H1 (cell line): ENCODE results near the gene ZRANB1. TPM values are rescaled to one million over a fixed set of nuclear protein-coding genes. Genes with fewer than 3 reads are reported as not detected.

ENCODE experiments used
- CTCF ChIA-PET: fragments of 300-600 bp; sonication (Branson Sonifier 250); formaldehyde crosslinking; loops from one replicate; lab custom pipeline; 2021; ENCODE audit not compliant: partially characterized antibody; lab: Charles Lee
- POLR2A ChIA-PET: fragments of 300-600 bp; sonication (Branson Sonifier 250); formaldehyde crosslinking; loops from one replicate; lab custom pipeline; 2021; ENCODE audit warnings: inconsistent platforms; ENCODE audit not compliant: partially characterized antibody; lab: Charles Lee
- DNase-seq, 2 experiments: peaks; one replicate each; pipeline versions ENCODE4 v3.0.0 to v3.0.0-alpha.2; 2010 to 2022; ENCODE audit warnings: low spot score in 2 of 2, low read depth in 1 of 2, mixed read lengths in 1 of 2
- FAIRE-seq: peaks from 2 replicates; lab custom pipeline; 2011; peaks lifted over from hg19 to GRCh38; lab: Jason Lieb, UNC
- H2AFZ ChIP-seq: 2 replicates; pipeline ENCODE4 v1.8.1; 2012; ENCODE audit warnings: low read length, inconsistent platforms
- H2AK5ac ChIP-seq: 2 replicates; pipeline ENCODE4 v1.6.1; 2013; ENCODE audit warnings: low read depth, low read length
- H2BK120ac ChIP-seq: replicated peaks from 2 replicates; pipeline ENCODE3; 2013; ENCODE audit warnings: low read depth, low read length, inconsistent platforms
- H2BK12ac ChIP-seq: 2 replicates; pipeline ENCODE4 v1.6.1; 2013; ENCODE audit warnings: low read depth, low read length
- H2BK15ac ChIP-seq: 2 replicates; pipeline ENCODE4 v1.6.1; 2013; ENCODE audit warnings: low read length
- H2BK20ac ChIP-seq: 2 replicates; pipeline ENCODE4 v1.6.1; 2013; ENCODE audit warnings: low read length
- H2BK5ac ChIP-seq: 2 replicates; pipeline ENCODE4 v1.6.1; 2013; ENCODE audit warnings: low read depth, low read length
- H3K14ac ChIP-seq: 2 replicates; pipeline ENCODE4 v1.6.1; 2013; ENCODE audit warnings: inconsistent platforms; ENCODE audit not compliant: insufficient read length
- H3K18ac ChIP-seq: 2 replicates; pipeline ENCODE4 v1.6.1; 2013; ENCODE audit warnings: low read length; ENCODE audit errors: extremely low read depth
- H3K23ac ChIP-seq: 2 replicates; pipeline ENCODE4 v1.6.1; 2013; ENCODE audit warnings: inconsistent platforms; ENCODE audit not compliant: insufficient read length
- H3K23me2 ChIP-seq: 2 replicates; pipeline ENCODE4 v1.6.1; 2013; ENCODE audit warnings: low read depth, low read length
- H3K27ac ChIP-seq: 2 replicates; pipeline ENCODE4 v1.6.1; 2011; ENCODE audit warnings: low read depth, low read length, inconsistent platforms
- H3K27me3 ChIP-seq, 4 experiments: replicated peaks in 1 of 4; 1 replicate in 1 of 4; 2 replicates in 3 of 4; pipeline versions ENCODE4 v1.6.1 to v1.8.1; 2011 to 2013; ENCODE audit warnings: low read length in 3 of 4, mild to moderate bottlenecking in 3 of 4, inconsistent platforms in 2 of 4, mixed read lengths in 2 of 4, moderate library complexity in 1 of 4; ENCODE audit not compliant: control insufficient read depth in 3 of 4, insufficient read depth in 3 of 4; ENCODE audit errors: extremely low read depth in 1 of 4
- H3K36me3 ChIP-seq, 4 experiments: 2 replicates each; pipeline versions ENCODE4 v1.6.1 to v1.8.1; 2011 to 2013; ENCODE audit warnings: mild to moderate bottlenecking in 4 of 4, low read length in 3 of 4, moderate library complexity in 2 of 4, control low read depth in 1 of 4, inconsistent platforms in 1 of 4; ENCODE audit not compliant: insufficient read depth in 4 of 4, control insufficient read depth in 2 of 4
- H3K4ac ChIP-seq: replicated peaks from 2 replicates; pipeline ENCODE3; 2013; ENCODE audit warnings: low read length, low read depth, mixed read lengths, inconsistent platforms; ENCODE audit not compliant: insufficient read length
- H3K4me1 ChIP-seq, 4 experiments: replicated peaks in 1 of 4; 1 replicate in 1 of 4; 2 replicates in 3 of 4; pipeline versions ENCODE4 v1.6.1 to v1.8.1; 2011 to 2013; ENCODE audit warnings: low read length in 3 of 4, inconsistent platforms in 2 of 4, mixed read lengths in 1 of 4; ENCODE audit not compliant: insufficient read depth in 4 of 4, control insufficient read depth in 3 of 4
- H3K4me2 ChIP-seq, 2 experiments: 2 replicates each; pipeline versions ENCODE4 v1.6.1 to v1.8.1; 2011 to 2013; ENCODE audit warnings: low read depth in 2 of 2, low read length in 2 of 2, control low read depth in 1 of 2, inconsistent platforms in 1 of 2, mild to moderate bottlenecking in 1 of 2; ENCODE audit not compliant: insufficient read depth in 1 of 2
- H3K4me3 ChIP-seq, 4 experiments: fragments of 200-600, 300-600 bp in 1 of 4; sonication (generic), shearing (Covaris generic), sonication (Bioruptor Twin) in 1 of 4; 2 replicates each; pipeline versions ENCODE4 v1.5.1 to v1.8.1; 2011 to 2016; ENCODE audit warnings: low read length in 4 of 4, low read depth in 3 of 4, control low read depth in 2 of 4, inconsistent platforms in 2 of 4, mild to moderate bottlenecking in 2 of 4, mixed read lengths in 1 of 4, moderate library complexity in 1 of 4; ENCODE audit not compliant: insufficient read depth in 2 of 4; ENCODE audit errors: extremely low read depth in 1 of 4
- H3K56ac ChIP-seq: replicated peaks from 2 replicates; pipeline ENCODE3; 2013; ENCODE audit warnings: low read depth, mild to moderate bottlenecking, mixed read lengths, low read length, inconsistent platforms; ENCODE audit not compliant: insufficient read length
- H3K79me1 ChIP-seq: 2 replicates; pipeline ENCODE4 v1.6.1; 2013; ENCODE audit warnings: low read depth, low read length, control low read depth
- H3K79me2 ChIP-seq, 2 experiments: 2 replicates each; pipeline versions ENCODE4 v1.6.1 to v1.8.1; 2012 to 2013; ENCODE audit warnings: low read length in 2 of 2, mild to moderate bottlenecking in 2 of 2, inconsistent platforms in 1 of 2; ENCODE audit not compliant: insufficient read depth in 2 of 2, control insufficient read depth in 1 of 2
- H3K9ac ChIP-seq, 4 experiments: replicated peaks in 1 of 4; 1 replicate in 1 of 4; 2 replicates in 3 of 4; pipeline versions ENCODE4 v1.6.1 to v1.8.1; 2011 to 2013; ENCODE audit warnings: low read depth in 3 of 4, low read length in 3 of 4, control low read depth in 2 of 4, mild to moderate bottlenecking in 2 of 4, moderate library complexity in 2 of 4, inconsistent platforms in 1 of 4; ENCODE audit errors: extremely low read depth in 1 of 4
- H3K9me3 ChIP-seq, 2 experiments: 2 replicates each; pipeline versions ENCODE4 v1.6.1 to v1.8.1; 2012 to 2013; ENCODE audit warnings: mild to moderate bottlenecking in 2 of 2, moderate library complexity in 2 of 2, control low read depth in 1 of 2, inconsistent platforms in 1 of 2, low read depth in 1 of 2, low read length in 1 of 2, mixed read lengths in 1 of 2; ENCODE audit not compliant: insufficient read depth in 2 of 2
- H4K20me1 ChIP-seq, 2 experiments: replicated peaks in 1 of 2; 2 replicates each; pipeline versions ENCODE3 to v1.8.1; 2011 to 2013; ENCODE audit warnings: inconsistent platforms in 2 of 2, low read length in 2 of 2, mild to moderate bottlenecking in 1 of 2; ENCODE audit not compliant: insufficient read depth in 2 of 2, control insufficient read depth in 1 of 2
- H4K5ac ChIP-seq: 2 replicates; pipeline ENCODE4 v1.6.1; 2013; ENCODE audit warnings: low read length, low read depth, mixed read lengths, inconsistent platforms; ENCODE audit not compliant: insufficient read length
- H4K8ac ChIP-seq: 2 replicates; pipeline ENCODE4 v1.8.0; 2013; ENCODE audit warnings: mild to moderate bottlenecking, moderate library complexity, low read length, inconsistent platforms; ENCODE audit not compliant: insufficient read depth; ENCODE audit errors: extremely low read depth
- H4K91ac ChIP-seq: replicated peaks from 2 replicates; pipeline ENCODE3; 2013; ENCODE audit warnings: low read length, mixed read lengths, inconsistent platforms; ENCODE audit not compliant: insufficient read length
- CTBP2 ChIP-seq: IDR thresholded peaks from 2 replicates; pipeline ENCODE4 v1.7.0; 2011; ENCODE audit warnings: borderline replicate concordance, mild to moderate bottlenecking, moderate library complexity, mixed read lengths, low read length; ENCODE audit not compliant: insufficient read depth, insufficient read length
- EP300 ChIP-seq, 2 experiments: IDR thresholded peaks; 1 replicate in 1 of 2; 2 replicates in 1 of 2; pipeline ENCODE4 v1.6.1; 2011 to 2012; ENCODE audit warnings: low read depth in 2 of 2, low read length in 2 of 2, mild to moderate bottlenecking in 2 of 2, borderline replicate concordance in 1 of 2, inconsistent platforms in 1 of 2, moderate library complexity in 1 of 2
- RNF2 ChIP-seq: fragments of 200-900, 300-1000 bp; sonication (generic); IDR thresholded peaks from 2 replicates; pipeline ENCODE4 v1.7.1; 2016; ENCODE audit warnings: borderline replicate concordance, low read depth, mild to moderate bottlenecking, antibody characterized with exemption, low read length; ENCODE audit not compliant: poor library complexity, severe bottlenecking; ENCODE audit errors: missing control alignments
- WGBS, 2 experiments: shearing (Covaris generic) in 1 of 2; methylation state at CpG; one replicate each; pipeline versions ENCODE4 v1.1.6 to v1.1.7; 2013 to 2015; ENCODE audit warnings: low lambda C conversion rate in 2 of 2, mixed read lengths in 2 of 2, inconsistent platforms in 1 of 2, low coverage in 1 of 2, missing lambda C conversion rate in 1 of 2; ENCODE audit not compliant: insufficient replicate concordance in 2 of 2, insufficient coverage in 1 of 2, insufficient read length in 1 of 2; ENCODE audit errors: extremely low coverage in 1 of 2, missing lambda C conversion rate in 1 of 2; 5-methylcytosine and 5-hydroxymethylcytosine counted together
- polyA plus RNA-seq, 7 experiments: library from polyadenylated mRNA; depleted of rRNA in 3 of 7; stranded (reverse) in 5 of 7; unstranded in 2 of 7; fragments of >200 nt in 5 of 7; fragments of 200-250 nt in 2 of 7; gene quantifications; 1 replicate in 5 of 7; 2 replicates in 1 of 7; 4 replicates in 1 of 7; pipeline versions ENCODE4 v1.2.1 to v1.2.3, GENCODE V29; 2011 to 2013; ENCODE audit warnings: missing spikeins in 2 of 7, mixed read lengths in 2 of 7
- total RNA-seq: library from RNA; stranded (reverse); fragmentation: NEBNext Ultra II Directional; extraction: Animal tissue kit (Norgen Biotek cat#: 25700); gene quantifications from 2 replicates; pipeline ENCODE4 v1.2.1, GENCODE V29; 2021
- TF ChIP-seq, protein P1 (sequence below): IDR thresholded peaks from 2 replicates; pipeline ENCODE4 v1.6.1; 2012; ENCODE audit warnings: low read length, inconsistent platforms

ZRANB1 gene
- total and polyA plus RNA-seq, 2 of the 8 experiments (the other 6 are each of a cell fraction or from before 2014, with no cell fraction given): 6.1 to 19.9 TPM

DNA sequence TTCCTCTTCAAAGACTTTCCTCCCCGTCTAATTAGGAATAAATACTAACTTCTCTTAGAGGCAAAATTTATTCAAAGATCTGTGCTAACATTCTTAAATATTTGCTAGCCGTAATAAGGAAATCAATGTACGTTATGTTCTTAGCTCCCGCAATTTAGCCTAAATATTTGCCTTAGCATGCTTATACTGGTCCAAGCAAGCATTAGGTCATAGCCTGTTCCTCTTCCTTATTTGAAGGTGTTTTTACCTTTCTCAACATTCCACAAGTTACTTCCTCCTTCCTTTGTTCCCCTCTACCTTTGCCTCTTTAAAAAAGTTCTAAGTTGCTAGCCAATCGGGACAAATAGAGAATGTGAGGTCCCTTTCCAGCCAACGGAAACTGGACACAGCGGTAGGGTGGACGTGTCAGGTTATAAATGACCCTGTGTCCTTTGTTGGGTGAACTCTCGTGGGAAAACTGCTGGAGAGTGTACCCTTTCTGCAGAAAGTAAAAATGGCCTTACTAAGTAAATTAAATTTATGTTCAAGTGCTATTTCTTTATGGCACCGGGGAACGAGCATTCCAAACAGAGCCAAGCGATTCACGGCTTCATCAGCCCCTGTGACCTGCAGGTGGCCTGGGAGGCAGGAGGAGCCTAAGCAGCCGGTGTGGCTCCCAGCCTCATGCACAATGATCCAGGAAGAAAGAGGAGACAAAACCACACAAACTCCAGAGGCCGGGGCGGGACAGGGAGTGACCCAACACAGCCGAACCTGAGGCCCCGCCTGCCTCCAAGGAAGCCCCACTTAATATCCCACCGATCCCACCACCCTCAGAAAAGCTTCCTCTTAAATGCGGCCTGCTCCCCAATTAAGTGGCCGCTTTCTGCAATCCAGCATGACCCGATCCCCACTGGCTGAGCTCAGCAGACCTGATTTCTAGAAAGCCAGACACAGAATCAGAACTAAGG, 67.0 kb downstream of the ZRANB1 start:
- Histone ChIP-seq H4K20me1 (peaks cover 56 to 65% of the 10 kb centered on the region in 2 experiments), H3K27ac (no peak overlapping the region), H3K56ac (no peak overlapping the region), H3K18ac (no peak overlapping the region), H2BK120ac (no peak overlapping the region), H3K4me3 (no peak overlapping the region), H4K8ac (no peak overlapping the region), H4K5ac (no peak overlapping the region), H3K79me1 (peaks cover 35% of the 10 kb centered on the region), H4K91ac (no peak overlapping the region), H2BK20ac (no peak overlapping the region), H2BK5ac (no peak overlapping the region; the same call in 1 of the 2 replicates), H3K9ac (no peak overlapping the region), H2AK5ac (no peak overlapping the region), H3K27me3 (no peaks in the 10 kb centered on the region), H3K23me2 (no peaks in the 10 kb centered on the region), H3K9me3 (no peaks in the 10 kb centered on the region), H2BK15ac (no peak overlapping the region), H3K23ac (no peak overlapping the region), H3K4me2 (no peak overlapping the region), H3K14ac (no peak overlapping the region), H3K36me3 (peaks cover 2 to 44% (median 4%) of the 10 kb centered on the region in 4 experiments; a peak in 5 of 8 replicates), H2AFZ (no peak overlapping the region), H2BK12ac (no peak overlapping the region), H3K4ac (no peak overlapping the region), H3K4me1 (peaks cover 0 to 16% (median 8%) of the 10 kb centered on the region in 4 experiments; a peak in 5 of 7 replicates), H3K79me2 (peaks cover 0 to 100% of the 10 kb centered on the region in 2 experiments; a peak in 2 of 4 replicates)
- TF ChIP-seq CTBP2 (no peak), RNF2 (no peak), EP300 (IDR thresholded peaks at IDR 0.05; ENCODE audit: borderline replicate concordance in 1 of 2, low read depth in 2 of 2, low read length in 2 of 2) (no peak)
- TF ChIP-seq, protein P1, sequence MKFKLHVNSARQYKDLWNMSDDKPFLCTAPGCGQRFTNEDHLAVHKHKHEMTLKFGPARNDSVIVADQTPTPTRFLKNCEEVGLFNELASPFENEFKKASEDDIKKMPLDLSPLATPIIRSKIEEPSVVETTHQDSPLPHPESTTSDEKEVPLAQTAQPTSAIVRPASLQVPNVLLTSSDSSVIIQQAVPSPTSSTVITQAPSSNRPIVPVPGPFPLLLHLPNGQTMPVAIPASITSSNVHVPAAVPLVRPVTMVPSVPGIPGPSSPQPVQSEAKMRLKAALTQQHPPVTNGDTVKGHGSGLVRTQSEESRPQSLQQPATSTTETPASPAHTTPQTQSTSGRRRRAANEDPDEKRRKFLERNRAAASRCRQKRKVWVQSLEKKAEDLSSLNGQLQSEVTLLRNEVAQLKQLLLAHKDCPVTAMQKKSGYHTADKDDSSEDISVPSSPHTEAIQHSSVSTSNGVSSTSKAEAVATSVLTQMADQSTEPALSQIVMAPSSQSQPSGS: no peak
- ChIA-PET POLR2A (interaction anchor here (0.5 to 2.1 kb wide), 3 partner anchors 8 to 272 kb away, joined by 3 to 9 read pairs (median 4); no protein-coding TSS in a partner anchor), CTCF (interaction anchor here (1.0 to 3.0 kb wide), 9 partner anchors 9 to 58 kb away, joined by 3 to 14 read pairs (median 5); no protein-coding TSS in a partner anchor)
- FAIRE-seq (no peak), DNase-seq (no peak)
- WGBS, 2 experiments: 84% methylated on average over 21 of the region's 22 CpGs; no CpG with 5 or more reads in 1 of the 2 experiments
